Vagina (tissue), 2 donors: ENCODE measurements around the gene UGT1A6.

ENCODE experiments used
- CTCF ChIP-seq, 3 experiments: fragments of 450-650 bp in 2 of 3; fragments of 200-600 bp in 1 of 3; sonication (generic) in 1 of 3; IDR thresholded peaks; one replicate each; pipeline ENCODE4 v1.5.1; 2017 to 2019; ENCODE audit warnings: antibody characterized with exemption in 3 of 3, mild to moderate bottlenecking in 2 of 3, moderate library complexity in 2 of 3
- POLR2A ChIP-seq, 2 donors: fragments of 450-650 bp; IDR thresholded peaks; one replicate each; pipeline ENCODE4 v1.6.1; 2017; ENCODE audit warnings: antibody characterized with exemption in 2 of 2, mild to moderate bottlenecking in 2 of 2, moderate library complexity in 2 of 2
- POLR2AphosphoS5 ChIP-seq, 2 donors: sonication (generic); formaldehyde crosslinking; IDR thresholded peaks; one replicate each; pipeline ENCODE4 v1.9.0; 2017; ENCODE audit warnings: antibody characterized with exemption in 2 of 2, mild to moderate bottlenecking in 2 of 2, low read depth in 1 of 2; ENCODE audit not compliant: insufficient read depth in 1 of 2

GRCh38 chr2:233819884-233820773 is 127.4 kb downstream of the UGT1A6 start:
- no peak for TF ChIP-seq CTCF (IDR thresholded peaks at IDR 0.05)
- TF ChIP-seq POLR2A (IDR thresholded peaks at IDR 0.05) = no peak
- no peak for TF ChIP-seq POLR2AphosphoS5 (IDR thresholded peaks at IDR 0.05; ENCODE audit: insufficient read depth in 1 of 2, low read depth in 1 of 2)
